PC-3 (cell line): Measurements from ENCODE around the gene MPND.

ENCODE experiments used
- EZH2 ChIP-seq: fragments of 300-600 bp; sonication (generic); IDR thresholded peaks from one replicate; pipeline ENCODE4 v1.6.1; 2017; ENCODE audit warnings: antibody characterized with exemption, mild to moderate bottlenecking, low read length; ENCODE audit not compliant: unreplicated experiment
- EZH2phosphoT487 ChIP-seq: fragments of 300-600 bp; sonication (generic); IDR thresholded peaks from 2 replicates; pipeline ENCODE4 v1.6.1; 2018; ENCODE audit warnings: mild to moderate bottlenecking, antibody characterized with exemption, low read length, borderline replicate concordance
- TF ChIP-seq, protein P1 (sequence below): fragments of 300-600 bp; sonication (generic); conservative IDR thresholded peaks from 2 replicates; pipeline ENCODE4 v1.5.1; 2017; ENCODE audit warnings: antibody characterized with exemption, low read depth, mild to moderate bottlenecking, low read length

DNA sequence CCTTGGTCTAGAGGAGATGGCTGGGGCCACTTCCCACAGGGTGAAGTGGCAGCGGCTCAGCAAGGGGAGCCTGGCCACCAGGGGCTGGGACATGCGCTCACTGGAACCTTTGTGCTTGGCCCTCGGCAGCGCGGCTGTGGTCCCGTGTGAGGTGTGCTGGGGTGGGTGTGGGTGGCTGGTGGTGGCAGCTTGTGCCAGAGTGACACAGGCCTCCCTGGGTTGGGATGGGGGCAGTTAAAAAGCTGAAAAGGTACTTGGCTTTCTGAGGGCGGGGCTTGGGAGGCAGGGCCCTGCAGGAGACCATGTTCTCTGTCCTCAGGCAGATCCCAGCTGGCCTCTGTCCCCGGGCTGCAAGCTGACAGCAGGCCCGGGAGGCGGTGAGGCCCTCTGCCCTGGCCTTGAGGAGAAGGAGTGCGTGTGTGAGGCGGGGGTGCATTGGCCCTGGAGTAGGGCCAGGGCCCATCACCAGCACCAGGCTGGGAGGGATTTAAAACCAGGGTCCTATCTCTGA is 17.3 kb downstream of the MPND start:
- TF ChIP-seq, protein P1, sequence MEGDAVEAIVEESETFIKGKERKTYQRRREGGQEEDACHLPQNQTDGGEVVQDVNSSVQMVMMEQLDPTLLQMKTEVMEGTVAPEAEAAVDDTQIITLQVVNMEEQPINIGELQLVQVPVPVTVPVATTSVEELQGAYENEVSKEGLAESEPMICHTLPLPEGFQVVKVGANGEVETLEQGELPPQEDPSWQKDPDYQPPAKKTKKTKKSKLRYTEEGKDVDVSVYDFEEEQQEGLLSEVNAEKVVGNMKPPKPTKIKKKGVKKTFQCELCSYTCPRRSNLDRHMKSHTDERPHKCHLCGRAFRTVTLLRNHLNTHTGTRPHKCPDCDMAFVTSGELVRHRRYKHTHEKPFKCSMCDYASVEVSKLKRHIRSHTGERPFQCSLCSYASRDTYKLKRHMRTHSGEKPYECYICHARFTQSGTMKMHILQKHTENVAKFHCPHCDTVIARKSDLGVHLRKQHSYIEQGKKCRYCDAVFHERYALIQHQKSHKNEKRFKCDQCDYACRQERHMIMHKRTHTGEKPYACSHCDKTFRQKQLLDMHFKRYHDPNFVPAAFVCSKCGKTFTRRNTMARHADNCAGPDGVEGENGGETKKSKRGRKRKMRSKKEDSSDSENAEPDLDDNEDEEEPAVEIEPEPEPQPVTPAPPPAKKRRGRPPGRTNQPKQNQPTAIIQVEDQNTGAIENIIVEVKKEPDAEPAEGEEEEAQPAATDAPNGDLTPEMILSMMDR: no peak
- TF ChIP-seq EZH2phosphoT487 (no peak), EZH2 (no peak)
